ENCODE results near the gene PDE3A. TPM values are rescaled to one million over a fixed set of nuclear protein-coding genes. Genes with fewer than 3 reads are reported as not detected.

PDE3A gene
- total RNA-seq, 1 experiment from 2014 or later: 0.36 TPM

GRCh38 chr12:20473133-20473532 is 104.8 kb downstream of the PDE3A start:
- CTCF ChIA-PET: no interaction called here
- no peaks in the 10 kb centered on the region for H3K27me3 Mint-ChIP-seq (ENCODE audit: insufficient read depth, unreplicated experiment)

GRCh38 chr12:20474016-20474415 is 105.7 kb downstream of the PDE3A start:
- ChIA-PET CTCF (no interaction called here), POLR2A (interaction anchor here (0.6 kb wide), 1 partner anchor 1833 kb away, joined by 12 read pairs; no protein-coding TSS in a partner anchor)
- Mint-ChIP-seq H3K27me3 (ENCODE audit: insufficient read depth, unreplicated experiment) (no peaks in the 10 kb centered on the region), H3K4me3 (ENCODE audit: unreplicated experiment) (no peak overlapping the region), H3K4me1 (ENCODE audit: low read depth, unreplicated experiment) (no peaks in the 10 kb centered on the region), H3K27ac (ENCODE audit: unreplicated experiment) (no peak overlapping the region), H3K9me3 (ENCODE audit: unreplicated experiment) (no peaks in the 10 kb centered on the region), H3K36me3 (ENCODE audit: insufficient read depth, unreplicated experiment) (no peaks in the 10 kb centered on the region)
- no peak for TF ChIP-seq CTCF (IDR thresholded peaks at IDR 0.05; ENCODE audit: insufficient read depth in 1 of 2, low read depth in 1 of 2, low read length in 1 of 2, severe bottlenecking in 1 of 2, unreplicated experiment in 1 of 2)
- H3K9me3 ChIP-seq: no peaks in the 10 kb centered on the region
- H3K27me3 ChIP-seq (replicated peaks; ENCODE audit: control insufficient read depth, insufficient read depth, low read length): no peaks in the 10 kb centered on the region
- intact Hi-C loops (cut with micrococcal nuclease; ENCODE audit: unreplicated experiment): no loop called here
- H3K4me1 ChIP-seq: no peaks in the 10 kb centered on the region
- no TSS peak for BruUV-seq (replicated peaks)
- H3K4me3 ChIP-seq (ENCODE audit: low read depth, low read length): no peak overlapping the region
- H3K36me3 ChIP-seq (ENCODE audit: control insufficient read depth, insufficient read depth, low read length): no peaks in the 10 kb centered on the region
- DNase-seq: no peak

More at GRCh38 chr12:20473133-20473532, 104.8 kb downstream of the PDE3A start:
- no peaks in the 10 kb centered on the region for H3K36me3 Mint-ChIP-seq (ENCODE audit: insufficient read depth, unreplicated experiment)
- Histone ChIP-seq H3K4me3 (ENCODE audit: low read depth, low read length) (no peak overlapping the region), H3K27me3 (replicated peaks; ENCODE audit: control insufficient read depth, insufficient read depth, low read length) (no peaks in the 10 kb centered on the region), H3K4me1 (no peaks in the 10 kb centered on the region), H3K9me3 (no peaks in the 10 kb centered on the region), H3K36me3 (ENCODE audit: control insufficient read depth, insufficient read depth, low read length) (no peaks in the 10 kb centered on the region)
- TF ChIP-seq CTCF (IDR thresholded peaks at IDR 0.05; ENCODE audit: insufficient read depth in 1 of 2, low read depth in 1 of 2, low read length in 1 of 2, severe bottlenecking in 1 of 2, unreplicated experiment in 1 of 2): no peak
- POLR2A ChIA-PET: no interaction called here
- H3K4me3 Mint-ChIP-seq (ENCODE audit: unreplicated experiment): no peak overlapping the region
- H3K9me3 Mint-ChIP-seq (ENCODE audit: unreplicated experiment): no peaks in the 10 kb centered on the region
- BruUV-seq (replicated peaks): no TSS peak
- no peak overlapping the region for H3K27ac Mint-ChIP-seq (ENCODE audit: unreplicated experiment)
- intact Hi-C loops (cut with micrococcal nuclease; ENCODE audit: unreplicated experiment): no loop called here
- DNase-seq: no peak
- H3K4me1 Mint-ChIP-seq (ENCODE audit: low read depth, unreplicated experiment): no peaks in the 10 kb centered on the region

- Mint-ChIP-seq H3K4me3 (ENCODE audit: unreplicated experiment) (no peak overlapping the region), H3K4me1 (ENCODE audit: low read depth, unreplicated experiment) (no peaks in the 10 kb centered on the region), H3K9me3 (ENCODE audit: unreplicated experiment) (no peaks in the 10 kb centered on the region), H3K27ac (ENCODE audit: unreplicated experiment) (no peak overlapping the region), H3K36me3 (ENCODE audit: insufficient read depth, unreplicated experiment) (no peaks in the 10 kb centered on the region), H3K27me3 (ENCODE audit: insufficient read depth, unreplicated experiment) (no peaks in the 10 kb centered on the region)
- H3K36me3 ChIP-seq (ENCODE audit: control insufficient read depth, insufficient read depth, low read length): no peaks in the 10 kb centered on the region
- TF ChIP-seq CTCF (IDR thresholded peaks at IDR 0.05; ENCODE audit: insufficient read depth in 1 of 2, low read depth in 1 of 2, low read length in 1 of 2, severe bottlenecking in 1 of 2, unreplicated experiment in 1 of 2): no peak
- CTCF ChIA-PET: no interaction called here
- intact Hi-C loops (cut with micrococcal nuclease; ENCODE audit: unreplicated experiment): no loop called here
- no peaks in the 10 kb centered on the region for H3K4me1 ChIP-seq
- no peak overlapping the region for H3K4me3 ChIP-seq (ENCODE audit: low read depth, low read length)
- DNase-seq: no peak
- POLR2A ChIA-PET: interaction anchor here (0.6 kb wide), 1 partner anchor 1833 kb away, joined by 12 read pairs; no protein-coding TSS in a partner anchor
- no TSS peak for BruUV-seq (replicated peaks)
- no peaks in the 10 kb centered on the region for H3K27me3 ChIP-seq (replicated peaks; ENCODE audit: control insufficient read depth, insufficient read depth, low read length)
- H3K9me3 ChIP-seq: no peaks in the 10 kb centered on the region
Measured at GRCh38 chr12:20474443-20474842, 106.1 kb downstream of the PDE3A start.
